ENCODE measurements around the gene RASSF8.

Gene RASSF8, protein sequence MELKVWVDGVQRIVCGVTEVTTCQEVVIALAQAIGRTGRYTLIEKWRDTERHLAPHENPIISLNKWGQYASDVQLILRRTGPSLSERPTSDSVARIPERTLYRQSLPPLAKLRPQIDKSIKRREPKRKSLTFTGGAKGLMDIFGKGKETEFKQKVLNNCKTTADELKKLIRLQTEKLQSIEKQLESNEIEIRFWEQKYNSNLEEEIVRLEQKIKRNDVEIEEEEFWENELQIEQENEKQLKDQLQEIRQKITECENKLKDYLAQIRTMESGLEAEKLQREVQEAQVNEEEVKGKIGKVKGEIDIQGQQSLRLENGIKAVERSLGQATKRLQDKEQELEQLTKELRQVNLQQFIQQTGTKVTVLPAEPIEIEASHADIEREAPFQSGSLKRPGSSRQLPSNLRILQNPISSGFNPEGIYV

DNA sequence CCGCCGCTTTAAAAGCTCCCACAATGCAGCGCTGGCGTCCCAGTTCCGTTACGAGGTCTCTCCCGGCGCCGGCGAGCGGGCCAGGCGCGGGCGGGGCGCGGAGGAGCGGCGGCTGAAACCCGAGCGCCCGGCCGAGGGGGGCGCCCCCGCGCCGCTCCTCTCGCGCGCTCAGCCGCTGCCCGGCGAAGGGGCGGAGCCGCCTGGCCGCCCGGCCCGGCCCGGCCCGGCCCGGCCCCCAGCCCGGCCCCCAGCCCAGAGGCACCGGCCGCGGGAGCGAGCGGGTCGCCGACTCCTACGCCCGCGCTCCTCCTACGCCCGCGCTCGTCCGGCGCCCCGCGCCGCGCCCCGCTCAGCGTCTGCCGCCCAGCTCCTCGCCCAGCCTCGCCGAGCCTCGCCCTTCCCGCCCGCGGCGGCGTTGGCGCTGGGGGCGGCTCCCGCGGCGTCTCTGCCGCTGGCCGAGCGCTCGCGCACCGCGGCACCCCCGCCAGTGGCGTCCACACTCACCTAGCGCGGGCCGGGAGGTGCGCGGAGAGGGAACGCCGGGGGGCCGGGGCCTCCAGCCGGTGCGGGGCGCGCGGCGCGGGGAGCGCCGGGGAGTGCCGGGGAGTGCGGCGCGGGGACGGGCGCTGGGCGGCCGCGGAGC, at the start of gene RASSF8:
Gene RASSF8 (plus strand): TSS at position 255 of the 643 bp plus-strand sequence. CDS start 96,662 bp downstream, outside the sequence.
- CTCF ChIA-PET, result interaction anchor here (0.5 to 1.7 kb wide), 4 partner anchors 13 to 937 kb away, joined by 3 to 4 read pairs (median 3); no protein-coding TSS in a partner anchor
- DNase-seq (ENCODE audit: low spot score), result peak; percentile 63
- POLR2A ChIA-PET (ENCODE audit: low non-redundant PET), result no interaction called here
- TF ChIP-seq, protein P1, sequence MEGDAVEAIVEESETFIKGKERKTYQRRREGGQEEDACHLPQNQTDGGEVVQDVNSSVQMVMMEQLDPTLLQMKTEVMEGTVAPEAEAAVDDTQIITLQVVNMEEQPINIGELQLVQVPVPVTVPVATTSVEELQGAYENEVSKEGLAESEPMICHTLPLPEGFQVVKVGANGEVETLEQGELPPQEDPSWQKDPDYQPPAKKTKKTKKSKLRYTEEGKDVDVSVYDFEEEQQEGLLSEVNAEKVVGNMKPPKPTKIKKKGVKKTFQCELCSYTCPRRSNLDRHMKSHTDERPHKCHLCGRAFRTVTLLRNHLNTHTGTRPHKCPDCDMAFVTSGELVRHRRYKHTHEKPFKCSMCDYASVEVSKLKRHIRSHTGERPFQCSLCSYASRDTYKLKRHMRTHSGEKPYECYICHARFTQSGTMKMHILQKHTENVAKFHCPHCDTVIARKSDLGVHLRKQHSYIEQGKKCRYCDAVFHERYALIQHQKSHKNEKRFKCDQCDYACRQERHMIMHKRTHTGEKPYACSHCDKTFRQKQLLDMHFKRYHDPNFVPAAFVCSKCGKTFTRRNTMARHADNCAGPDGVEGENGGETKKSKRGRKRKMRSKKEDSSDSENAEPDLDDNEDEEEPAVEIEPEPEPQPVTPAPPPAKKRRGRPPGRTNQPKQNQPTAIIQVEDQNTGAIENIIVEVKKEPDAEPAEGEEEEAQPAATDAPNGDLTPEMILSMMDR (conservative IDR thresholded peaks at IDR 0.05; ENCODE audit: low read depth), result no peak
- H3K27ac ChIP-seq, result peak within 1 kb of the TSS; percentile 94

DNA sequence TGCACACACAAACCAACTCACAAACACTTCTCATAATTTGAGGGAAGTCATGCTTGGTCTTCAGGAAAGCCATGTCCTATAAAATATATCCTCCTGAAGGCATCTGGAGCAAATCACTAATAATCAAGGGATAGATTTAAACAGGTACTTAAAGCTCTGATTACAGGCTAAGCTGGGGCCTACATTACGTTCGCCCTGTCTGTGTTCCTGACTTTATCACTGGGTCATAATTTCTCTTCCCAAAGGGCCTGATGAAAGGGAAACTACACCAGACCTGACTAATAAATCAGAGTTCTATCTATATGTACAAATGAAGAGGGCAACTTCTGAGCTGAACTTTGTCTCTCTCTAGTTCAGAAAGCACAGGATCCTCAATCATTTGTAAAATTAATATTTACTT, 43.9 kb upstream of the RASSF8 start:
- no peak for DNase-seq (ENCODE audit: low spot score)
- H3K27ac ChIP-seq, result no peak overlapping the region
- TF ChIP-seq, protein P1 (conservative IDR thresholded peaks at IDR 0.05; ENCODE audit: low read depth), result no peak
- POLR2A ChIA-PET (ENCODE audit: low non-redundant PET), result no interaction called here
- CTCF ChIA-PET, result no interaction called here

DNA sequence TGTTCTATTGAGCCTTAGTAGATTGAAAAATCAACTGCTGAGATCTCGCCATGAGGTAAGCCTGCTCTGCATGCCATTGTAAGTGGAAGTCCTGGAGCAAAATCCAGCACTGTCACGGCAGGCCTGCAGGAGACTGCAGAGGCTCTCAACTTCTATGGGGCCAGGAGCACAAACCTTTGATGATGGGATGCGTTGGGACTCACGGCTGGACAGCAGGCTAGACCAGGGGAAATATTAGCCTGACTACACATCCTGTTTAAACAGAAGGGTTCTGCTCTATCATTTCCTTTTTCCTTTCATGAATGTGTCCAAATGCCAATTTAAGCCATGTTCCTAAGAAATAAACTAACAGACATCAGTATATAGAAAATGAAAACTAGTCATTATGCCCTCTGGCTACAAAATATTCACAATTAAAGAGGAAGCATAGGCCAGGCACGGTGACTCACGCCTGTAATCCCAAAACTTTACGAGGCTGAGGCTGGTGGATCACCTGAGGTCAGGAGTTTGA, 33.9 kb upstream of the RASSF8 start:
- TF ChIP-seq, protein P1 (conservative IDR thresholded peaks at IDR 0.05; ENCODE audit: low read depth), result no peak
- H3K27ac ChIP-seq, result peak overlapping the region; percentile 69
- ChIA-PET POLR2A (ENCODE audit: low non-redundant PET) (no interaction called here), CTCF (no interaction called here)
- DNase-seq (ENCODE audit: low spot score), result peak; percentile 57

DNA sequence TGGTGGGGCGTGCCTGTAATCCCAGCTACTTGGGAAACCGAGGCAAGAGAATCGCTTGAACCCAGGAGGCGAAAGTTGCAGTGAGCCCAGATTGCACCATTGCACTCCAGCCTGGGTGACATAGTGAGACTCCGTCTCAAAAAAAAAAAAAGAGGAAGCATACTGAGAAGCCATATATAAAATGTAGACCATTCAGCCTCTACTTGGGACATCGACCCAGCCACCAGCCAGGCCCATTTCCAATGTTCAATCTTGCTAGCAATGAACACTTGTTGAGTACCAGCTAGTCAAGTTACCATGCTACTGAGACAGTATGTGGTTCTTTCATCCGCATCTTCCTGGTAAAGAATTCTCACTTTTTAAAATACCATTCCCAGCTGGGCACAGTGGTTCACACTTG, 33.4 kb upstream of the RASSF8 start:
- DNase-seq (ENCODE audit: low spot score), result no peak
- TF ChIP-seq, protein P1 (conservative IDR thresholded peaks at IDR 0.05; ENCODE audit: low read depth), result no peak
- H3K27ac ChIP-seq, result peak overlapping the region; percentile 69
- ChIA-PET CTCF (no interaction called here), POLR2A (ENCODE audit: low non-redundant PET) (no interaction called here)

DNA sequence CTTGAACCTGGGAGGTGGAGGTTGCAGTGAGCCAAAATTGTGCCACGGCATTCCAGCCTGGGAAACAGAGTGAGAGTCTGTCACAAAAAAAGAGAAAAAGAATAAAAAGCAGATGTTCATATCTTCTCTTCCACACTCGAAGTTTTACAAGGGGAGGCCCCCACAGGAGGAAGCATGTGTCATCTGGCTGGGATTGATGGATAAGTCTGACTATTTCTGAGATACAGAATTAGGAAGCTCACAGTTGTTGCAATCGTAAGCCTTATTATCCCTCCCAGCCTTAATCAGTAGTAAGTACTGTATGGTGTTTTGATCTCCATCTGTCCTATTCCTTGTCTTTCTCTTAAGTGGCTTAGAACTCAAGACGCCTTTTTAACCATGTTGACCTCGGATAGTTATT, 31.9 kb upstream of the RASSF8 start:
- ChIA-PET POLR2A (ENCODE audit: low non-redundant PET) (no interaction called here), CTCF (no interaction called here)
- H3K27ac ChIP-seq, result no peak overlapping the region
- TF ChIP-seq, protein P1 (conservative IDR thresholded peaks at IDR 0.05; ENCODE audit: low read depth), result no peak
- no peak for DNase-seq (ENCODE audit: low spot score)

DNA sequence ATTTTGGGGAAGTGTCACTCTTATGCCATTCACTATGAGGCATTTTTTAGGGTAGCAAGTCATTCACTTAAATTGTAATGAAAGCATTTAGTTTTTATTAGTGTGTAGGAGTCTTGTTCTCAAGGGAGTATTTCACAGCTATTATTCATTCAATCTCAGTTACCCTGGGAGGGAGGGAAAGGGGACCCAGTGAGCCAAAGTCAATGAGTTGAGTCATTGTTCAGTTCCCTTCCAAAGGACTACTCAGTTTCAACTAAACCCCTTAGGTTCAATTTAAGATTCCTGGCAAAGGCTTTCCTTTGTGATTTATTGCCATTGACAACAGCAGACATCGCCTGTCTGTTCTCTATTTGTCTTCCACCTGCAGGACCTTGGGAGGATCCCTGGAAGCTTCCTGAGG, 29.3 kb upstream of the RASSF8 start:
- TF ChIP-seq, protein P1 (conservative IDR thresholded peaks at IDR 0.05; ENCODE audit: low read depth), result no peak
- POLR2A ChIA-PET (ENCODE audit: low non-redundant PET), result no interaction called here
- DNase-seq (ENCODE audit: low spot score), result peak; percentile 13
- no peak overlapping the region for H3K27ac ChIP-seq
- CTCF ChIA-PET, result no interaction called here

Data from RWPE1 (cell line).